Measurements from ENCODE around the gene AGRP.

The AGRP gene

GRCh38 chr16:67463691-67464090, 19.7 kb downstream of the AGRP start:
- Histone ChIP-seq H3K79me2 (ENCODE audit: control insufficient read depth, low read length) (peaks cover 52% of the 10 kb centered on the region), H3K4me3 (ENCODE audit: low read length) (no peak overlapping the region), H3F3A (ENCODE audit: control insufficient read depth, insufficient read depth) (no peaks in the 10 kb centered on the region), H3K9me2 (replicated peaks; ENCODE audit: control insufficient read depth, low read length) (no peaks in the 10 kb centered on the region), H4K20me1 (ENCODE audit: control insufficient read depth, insufficient read depth, low read depth, low read length) (peaks cover 5% of the 10 kb centered on the region; the same call in 1 of the 2 replicates), H3K27me3 (ENCODE audit: control insufficient read depth, low read length) (no peaks in the 10 kb centered on the region), H3K4me1 (ENCODE audit: control insufficient read depth, low read length) (peaks cover 12% of the 10 kb centered on the region), H3K9me3 (ENCODE audit: control insufficient read depth, insufficient read depth, low read length) (no peaks in the 10 kb centered on the region), H3K4me2 (ENCODE audit: low read length) (no peak overlapping the region), H3K27ac (ENCODE audit: low read depth, low read length) (no peak overlapping the region), H3K36me3 (ENCODE audit: control insufficient read depth, low read length) (no peaks in the 10 kb centered on the region)
- TF ChIP-seq, protein P1, sequence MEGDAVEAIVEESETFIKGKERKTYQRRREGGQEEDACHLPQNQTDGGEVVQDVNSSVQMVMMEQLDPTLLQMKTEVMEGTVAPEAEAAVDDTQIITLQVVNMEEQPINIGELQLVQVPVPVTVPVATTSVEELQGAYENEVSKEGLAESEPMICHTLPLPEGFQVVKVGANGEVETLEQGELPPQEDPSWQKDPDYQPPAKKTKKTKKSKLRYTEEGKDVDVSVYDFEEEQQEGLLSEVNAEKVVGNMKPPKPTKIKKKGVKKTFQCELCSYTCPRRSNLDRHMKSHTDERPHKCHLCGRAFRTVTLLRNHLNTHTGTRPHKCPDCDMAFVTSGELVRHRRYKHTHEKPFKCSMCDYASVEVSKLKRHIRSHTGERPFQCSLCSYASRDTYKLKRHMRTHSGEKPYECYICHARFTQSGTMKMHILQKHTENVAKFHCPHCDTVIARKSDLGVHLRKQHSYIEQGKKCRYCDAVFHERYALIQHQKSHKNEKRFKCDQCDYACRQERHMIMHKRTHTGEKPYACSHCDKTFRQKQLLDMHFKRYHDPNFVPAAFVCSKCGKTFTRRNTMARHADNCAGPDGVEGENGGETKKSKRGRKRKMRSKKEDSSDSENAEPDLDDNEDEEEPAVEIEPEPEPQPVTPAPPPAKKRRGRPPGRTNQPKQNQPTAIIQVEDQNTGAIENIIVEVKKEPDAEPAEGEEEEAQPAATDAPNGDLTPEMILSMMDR (IDR thresholded peaks at IDR 0.05; ENCODE audit: low read depth, low read length, poor library complexity, severe bottlenecking): no peak
- no peak for TF ChIP-seq EZH2phosphoT487 (IDR thresholded peaks at IDR 0.05; ENCODE audit: borderline replicate concordance, low read length)

GRCh38 chr16:67463059-67463458, 20.3 kb downstream of the AGRP start:
- Histone ChIP-seq H3F3A (ENCODE audit: control insufficient read depth, insufficient read depth) (no peaks in the 10 kb centered on the region), H3K4me3 (ENCODE audit: low read length) (no peak overlapping the region), H3K36me3 (ENCODE audit: control insufficient read depth, low read length) (no peaks in the 10 kb centered on the region), H3K4me1 (ENCODE audit: control insufficient read depth, low read length) (peaks cover 7% of the 10 kb centered on the region), H3K9me2 (replicated peaks; ENCODE audit: control insufficient read depth, low read length) (no peaks in the 10 kb centered on the region), H3K27me3 (ENCODE audit: control insufficient read depth, low read length) (no peaks in the 10 kb centered on the region), H4K20me1 (ENCODE audit: control insufficient read depth, insufficient read depth, low read depth, low read length) (peaks cover 5% of the 10 kb centered on the region; the same call in 1 of the 2 replicates), H3K9me3 (ENCODE audit: control insufficient read depth, insufficient read depth, low read length) (no peaks in the 10 kb centered on the region), H3K4me2 (ENCODE audit: low read length) (no peak overlapping the region), H3K27ac (ENCODE audit: low read depth, low read length) (no peak overlapping the region), H3K79me2 (ENCODE audit: control insufficient read depth, low read length) (peaks cover 46% of the 10 kb centered on the region)
- TF ChIP-seq EZH2phosphoT487 (IDR thresholded peaks at IDR 0.05; ENCODE audit: borderline replicate concordance, low read length): no peak
- TF ChIP-seq, protein P1 (IDR thresholded peaks at IDR 0.05; ENCODE audit: low read depth, low read length, poor library complexity, severe bottlenecking): no peak

- TF ChIP-seq, protein P1 (IDR thresholded peaks at IDR 0.05; ENCODE audit: low read depth, low read length, poor library complexity, severe bottlenecking): no peak
- TF ChIP-seq EZH2phosphoT487 (IDR thresholded peaks at IDR 0.05; ENCODE audit: borderline replicate concordance, low read length): no peak
- H3K79me2 ChIP-seq (ENCODE audit: control insufficient read depth, low read length): peaks cover 38% of the 10 kb centered on the region
- no peak overlapping the region for H3K4me2 ChIP-seq (ENCODE audit: low read length)
- no peaks in the 10 kb centered on the region for H4K20me1 ChIP-seq (ENCODE audit: control insufficient read depth, insufficient read depth, low read depth, low read length)
- no peak overlapping the region for H3K27ac ChIP-seq (ENCODE audit: low read depth, low read length)
- no peaks in the 10 kb centered on the region for H3K36me3 ChIP-seq (ENCODE audit: control insufficient read depth, low read length)
- H3K4me1 ChIP-seq (ENCODE audit: control insufficient read depth, low read length): peaks cover 7% of the 10 kb centered on the region
- H3K4me3 ChIP-seq (ENCODE audit: low read length): no peak overlapping the region
- no peaks in the 10 kb centered on the region for H3K9me2 ChIP-seq (replicated peaks; ENCODE audit: control insufficient read depth, low read length)
- H3K27me3 ChIP-seq (ENCODE audit: control insufficient read depth, low read length): no peaks in the 10 kb centered on the region
- no peaks in the 10 kb centered on the region for H3K9me3 ChIP-seq (ENCODE audit: control insufficient read depth, insufficient read depth, low read length)
- H3F3A ChIP-seq (ENCODE audit: control insufficient read depth, insufficient read depth): no peaks in the 10 kb centered on the region
Measured at GRCh38 chr16:67462279-67462655, 21.1 kb downstream of the AGRP start.

All from DOHH2 (cell line).